Neural cell (in vitro differentiated cells): ENCODE data around the gene TNFSF12.

ENCODE experiments used
- CTCF ChIP-seq: fragments of 450-650 bp; IDR thresholded peaks from 2 replicates; pipeline ENCODE4 v1.5.1; 2014; ENCODE audit warnings: antibody characterized with exemption, mild to moderate bottlenecking, moderate library complexity; ENCODE audit not compliant: poor library complexity, severe bottlenecking
- EP300 ChIP-seq: fragments of 450-650 bp; conservative IDR thresholded peaks from 2 replicates; pipeline ENCODE4 v1.6.1; 2014; ENCODE audit warnings: antibody characterized with exemption, mild to moderate bottlenecking, moderate library complexity; ENCODE audit not compliant: poor library complexity, severe bottlenecking
- EZH2 ChIP-seq: fragments of 200-600, 300-800 bp; shearing (Covaris generic), sonication (generic); IDR thresholded peaks from 2 replicates; pipeline ENCODE4 v1.6.1; 2014; ENCODE audit warnings: antibody characterized with exemption, low read length, borderline replicate concordance, mild to moderate bottlenecking; ENCODE audit not compliant: insufficient read depth, poor library complexity, severe bottlenecking
- POLR2AphosphoS5 ChIP-seq: IDR thresholded peaks from 2 replicates; pipeline ENCODE4 v1.6.1; 2012
- RAD21 ChIP-seq: fragments of 450-650 bp; conservative IDR thresholded peaks from 2 replicates; pipeline ENCODE4 v1.6.1; 2014; ENCODE audit warnings: antibody characterized with exemption, mild to moderate bottlenecking, moderate library complexity
- SMC3 ChIP-seq: fragments of 450-650 bp; conservative IDR thresholded peaks from 2 replicates; pipeline ENCODE4 v1.6.1; 2014; ENCODE audit warnings: antibody characterized with exemption, mild to moderate bottlenecking, moderate library complexity; ENCODE audit not compliant: poor library complexity
- TAF1 ChIP-seq: IDR thresholded peaks from 2 replicates; pipeline ENCODE4 v1.6.1; 2012; ENCODE audit warnings: low read depth

- no peak for TF ChIP-seq RAD21
- no peak for TF ChIP-seq CTCF
- no peak for TF ChIP-seq TAF1
- TF ChIP-seq POLR2AphosphoS5, result peak; percentile 2
- no peak for TF ChIP-seq EZH2
- no peak for TF ChIP-seq EP300
- TF ChIP-seq SMC3, result no peak
These were observed 31.2 kb downstream of the TNFSF12 start for GRCh38 chr17:7579834-7580603.
